Measurements from ENCODE around the gene SLC18A3.

DNA sequence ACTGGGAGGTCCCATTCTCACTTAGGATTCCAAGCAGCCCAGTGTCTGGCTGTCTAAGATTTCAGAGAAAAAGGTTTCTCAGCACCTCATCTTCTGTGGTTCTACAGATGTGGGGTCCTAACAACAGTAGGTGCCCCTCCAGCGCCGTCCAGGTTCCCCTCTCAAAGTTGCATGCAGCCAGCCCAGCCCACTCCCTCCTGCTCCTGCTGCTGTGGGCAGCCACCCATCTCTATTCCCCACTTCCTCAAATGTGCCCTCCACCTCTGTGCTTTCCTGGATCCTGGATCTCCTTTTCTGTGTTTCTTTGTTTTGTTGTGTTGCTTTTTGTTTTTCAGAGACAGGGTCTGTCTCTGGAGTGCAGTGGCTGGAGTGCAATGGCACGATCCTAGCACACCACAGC lies 13.3 kb upstream of the SLC18A3 start:
- TF ChIP-seq POLR2AphosphoS5 (IDR thresholded peaks at IDR 0.05) (no peak), POLR2A (IDR thresholded peaks at IDR 0.05) (no peak)
- TF ChIP-seq, protein P1, sequence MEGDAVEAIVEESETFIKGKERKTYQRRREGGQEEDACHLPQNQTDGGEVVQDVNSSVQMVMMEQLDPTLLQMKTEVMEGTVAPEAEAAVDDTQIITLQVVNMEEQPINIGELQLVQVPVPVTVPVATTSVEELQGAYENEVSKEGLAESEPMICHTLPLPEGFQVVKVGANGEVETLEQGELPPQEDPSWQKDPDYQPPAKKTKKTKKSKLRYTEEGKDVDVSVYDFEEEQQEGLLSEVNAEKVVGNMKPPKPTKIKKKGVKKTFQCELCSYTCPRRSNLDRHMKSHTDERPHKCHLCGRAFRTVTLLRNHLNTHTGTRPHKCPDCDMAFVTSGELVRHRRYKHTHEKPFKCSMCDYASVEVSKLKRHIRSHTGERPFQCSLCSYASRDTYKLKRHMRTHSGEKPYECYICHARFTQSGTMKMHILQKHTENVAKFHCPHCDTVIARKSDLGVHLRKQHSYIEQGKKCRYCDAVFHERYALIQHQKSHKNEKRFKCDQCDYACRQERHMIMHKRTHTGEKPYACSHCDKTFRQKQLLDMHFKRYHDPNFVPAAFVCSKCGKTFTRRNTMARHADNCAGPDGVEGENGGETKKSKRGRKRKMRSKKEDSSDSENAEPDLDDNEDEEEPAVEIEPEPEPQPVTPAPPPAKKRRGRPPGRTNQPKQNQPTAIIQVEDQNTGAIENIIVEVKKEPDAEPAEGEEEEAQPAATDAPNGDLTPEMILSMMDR (IDR thresholded peaks at IDR 0.05), result no peak

Measured in sigmoid colon (tissue), 4 donors.